ENCODE measurements around the gene MCEE.
"Not testable (repeated sequence)": the region's sequence is repeated elsewhere in the genome, so short reads cannot be mapped to it uniquely, and the experiment has no call there.

The MCEE gene

DNA sequence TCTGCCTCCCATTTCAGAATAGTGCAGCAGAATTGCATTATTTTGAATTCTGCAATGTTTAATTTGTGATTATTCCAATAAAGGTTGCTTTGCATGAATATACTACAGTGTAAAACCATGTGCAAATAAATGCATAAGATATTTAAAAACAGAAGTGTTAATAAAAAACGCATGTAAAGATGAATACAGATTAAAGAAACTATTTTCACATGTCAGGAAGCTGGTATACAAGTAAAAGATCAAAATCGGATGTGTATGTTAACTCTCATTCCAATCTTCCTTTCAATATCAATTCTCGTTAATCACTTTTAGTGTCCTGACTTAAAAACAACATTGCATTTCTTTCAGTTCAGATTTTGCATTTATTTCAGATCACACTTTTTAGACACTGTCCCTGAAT, 3.1 kb downstream of the MCEE start:
- DNase-seq (ENCODE audit: low spot score): no peak

DNA sequence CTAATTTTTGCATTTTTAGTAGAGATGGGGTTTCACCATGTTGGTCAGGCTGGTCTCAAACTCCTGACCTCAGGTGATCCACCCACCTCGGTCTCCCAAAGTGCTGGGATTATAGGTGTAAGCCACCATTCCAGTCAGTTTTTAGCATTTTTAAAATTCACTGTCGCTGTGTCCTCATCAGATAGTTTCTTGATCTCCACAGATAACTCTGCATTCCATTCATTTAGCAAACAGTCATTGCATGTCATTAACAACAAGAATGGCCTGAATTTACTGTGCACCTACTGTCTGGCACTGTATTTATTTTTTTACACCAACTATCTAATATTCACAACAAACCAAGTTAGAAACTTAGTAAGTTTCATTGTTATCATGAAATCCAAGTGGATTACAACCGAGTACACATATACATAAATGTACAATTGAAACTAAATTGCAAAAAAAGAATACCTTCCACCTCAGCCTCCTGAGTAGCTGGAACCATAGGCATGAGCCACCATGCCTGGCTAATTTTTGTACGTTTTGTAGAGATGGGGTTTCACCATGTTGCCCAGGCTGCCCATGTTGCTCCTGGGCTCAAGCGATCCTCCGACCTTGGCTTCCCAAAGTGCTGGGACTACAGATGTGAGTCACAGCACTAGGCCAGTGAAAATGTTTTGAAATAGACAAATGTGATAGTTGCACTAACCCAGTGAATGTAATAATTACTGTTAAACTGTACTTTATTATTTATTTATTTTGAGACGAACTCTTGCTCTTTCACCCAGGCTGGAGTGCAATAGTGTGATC, 4.3 kb downstream of the MCEE start:
- DNase-seq (ENCODE audit: low spot score): no peak

GRCh38 chr2:71122387-71123298, 7.4 kb downstream of the MCEE start:
- DNase-seq (ENCODE audit: low spot score): no peak

DNA sequence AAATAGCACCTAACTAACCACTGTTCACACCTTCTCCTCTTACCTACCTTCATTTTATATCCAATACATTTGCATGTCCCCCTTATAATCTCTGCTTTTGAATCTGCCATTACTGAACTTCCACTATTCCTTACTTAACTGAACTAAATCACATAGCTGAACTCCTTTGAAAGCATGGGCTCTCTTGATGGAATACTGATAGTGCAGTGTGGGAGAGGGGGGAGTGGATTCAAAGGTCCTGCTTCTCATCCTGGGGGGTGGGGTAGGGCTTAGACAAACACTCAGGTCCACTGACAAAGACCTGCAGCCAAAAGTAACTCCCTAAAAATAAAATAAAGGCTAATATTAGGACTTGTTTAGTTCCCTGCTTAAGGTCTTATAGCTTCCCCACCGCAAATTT, 8.6 kb downstream of the MCEE start:
- no peak for DNase-seq (ENCODE audit: low spot score)

- DNase-seq (ENCODE audit: low spot score): no peak
Observed at GRCh38 chr2:71120195-71120594, 9.8 kb downstream of the MCEE start.

DNA sequence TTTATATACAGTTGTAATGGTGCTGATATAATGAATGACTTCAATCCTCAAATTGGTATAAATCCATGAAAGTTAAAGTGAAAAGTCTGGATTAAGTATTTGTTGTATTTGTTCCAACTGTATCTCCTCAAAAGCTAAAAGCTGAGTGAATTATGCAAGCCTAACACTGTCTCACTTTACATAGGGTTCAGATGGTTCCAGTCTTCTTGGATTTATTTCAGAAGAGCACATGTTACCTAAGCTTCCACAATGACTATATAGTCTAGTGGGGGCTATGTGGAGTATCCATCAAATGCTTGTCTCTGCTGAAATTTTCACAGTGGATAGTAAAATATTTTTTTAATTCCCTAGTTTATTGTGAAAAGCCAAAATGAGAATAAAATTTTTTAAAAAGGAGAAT, 13.0 kb downstream of the MCEE start:
- no peak for DNase-seq (ENCODE audit: low spot score)

DNA sequence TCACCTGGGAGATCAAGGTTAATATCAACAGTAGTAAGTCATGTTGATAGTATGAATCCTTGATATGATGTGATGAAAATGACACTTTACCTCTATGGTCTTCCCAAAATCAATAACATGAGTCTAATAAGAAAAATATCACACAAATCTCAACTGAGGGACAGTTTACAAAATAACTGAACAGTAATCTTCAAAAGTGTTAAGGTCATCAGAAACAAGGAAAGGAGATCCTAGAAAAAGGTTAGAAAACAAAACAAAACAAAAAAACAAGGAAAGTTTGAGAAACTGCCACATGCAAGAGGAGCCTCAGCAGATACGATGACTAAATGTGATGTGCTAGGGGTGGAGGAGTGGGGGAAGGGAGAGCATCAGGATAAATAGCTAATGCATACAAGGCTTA, 16.2 kb downstream of the MCEE start:
- DNase-seq (ENCODE audit: low spot score): no peak

DNA sequence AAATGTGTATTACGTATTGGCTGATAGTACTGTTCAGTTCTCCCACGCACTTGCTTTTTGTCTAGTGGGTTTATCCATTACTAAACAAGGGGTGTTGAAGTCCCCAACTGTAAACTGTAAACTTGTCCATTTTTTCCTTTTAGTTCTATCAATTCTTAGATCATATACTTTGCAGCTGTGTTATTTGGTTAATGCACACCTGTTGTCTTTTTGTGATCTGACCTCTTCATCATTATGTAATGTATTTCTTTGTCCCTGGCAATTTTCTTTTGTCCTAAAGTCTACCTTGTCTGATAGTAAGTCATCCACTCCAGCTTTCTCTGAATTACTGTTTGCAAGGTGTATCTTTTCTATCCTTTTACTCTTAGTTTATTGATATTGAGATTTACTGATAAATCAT, 21.9 kb downstream of the MCEE start:
- no peak for DNase-seq (ENCODE audit: low spot score)

GRCh38 chr2:71106463-71106862, 23.6 kb downstream of the MCEE start:
- not testable (repeated sequence) for DNase-seq (ENCODE audit: low spot score)

GRCh38 chr2:71103809-71104208, 26.2 kb downstream of the MCEE start:
- no peak for DNase-seq (ENCODE audit: low spot score)

GRCh38 chr2:71102981-71103681, 26.9 kb downstream of the MCEE start:
- no peak for DNase-seq (ENCODE audit: low spot score)

DNA sequence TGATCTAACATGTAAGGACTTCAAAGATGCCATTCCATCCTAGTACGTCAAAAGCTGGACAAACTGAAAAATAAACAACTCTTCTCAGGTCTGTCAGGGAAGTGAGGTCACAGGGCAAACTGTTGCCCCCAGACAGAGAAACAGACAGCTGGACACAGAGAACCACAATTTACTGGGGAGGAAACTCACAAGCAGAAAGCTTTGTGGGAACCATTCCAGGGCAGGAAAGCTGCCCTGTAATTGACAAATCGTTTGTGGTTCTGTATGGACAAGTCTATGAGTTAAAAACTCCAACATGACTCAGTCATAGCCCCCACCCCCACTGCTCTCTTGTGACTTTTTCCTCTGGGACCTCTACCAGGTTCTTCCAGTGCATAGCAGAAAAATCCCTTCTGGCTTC, 28.4 kb downstream of the MCEE start:
- no peak for DNase-seq (ENCODE audit: low spot score)

DNA sequence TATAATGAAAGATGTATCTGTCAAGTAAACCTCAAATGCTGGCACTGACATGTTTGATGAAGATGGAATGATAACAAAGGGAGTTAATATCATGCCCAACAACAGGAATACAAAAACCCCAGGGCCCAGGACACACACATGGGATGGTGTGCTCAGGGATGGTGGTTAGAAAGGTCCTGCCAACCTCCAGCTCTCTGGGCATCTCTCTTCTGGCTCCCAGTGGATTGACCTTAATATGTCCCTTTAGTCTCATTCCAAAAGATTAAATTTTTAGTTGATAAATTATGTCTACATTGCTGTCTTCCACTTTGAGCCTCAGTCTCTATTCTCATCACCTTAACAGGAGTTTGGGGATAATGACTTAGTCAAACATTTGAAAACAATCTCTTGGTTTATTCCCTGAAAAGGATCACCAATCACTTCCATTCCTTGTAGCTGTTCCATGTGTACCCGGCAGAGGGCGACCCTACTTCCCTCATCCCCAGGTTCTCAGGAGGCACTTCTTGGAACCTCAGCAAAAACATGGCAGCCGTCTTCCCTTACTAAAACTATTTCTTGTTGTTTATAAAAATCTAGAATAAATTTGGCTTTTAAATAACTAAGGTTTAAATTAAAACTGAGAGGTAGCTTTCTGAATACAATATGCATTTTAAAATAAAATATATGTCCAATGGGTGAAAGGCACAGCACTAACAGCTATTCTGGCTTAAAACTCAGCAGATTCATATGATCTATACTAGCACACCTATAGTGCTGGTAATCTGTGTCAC, 29.6 kb downstream of the MCEE start:
- DNase-seq (ENCODE audit: low spot score): peak; percentile 59

DNA sequence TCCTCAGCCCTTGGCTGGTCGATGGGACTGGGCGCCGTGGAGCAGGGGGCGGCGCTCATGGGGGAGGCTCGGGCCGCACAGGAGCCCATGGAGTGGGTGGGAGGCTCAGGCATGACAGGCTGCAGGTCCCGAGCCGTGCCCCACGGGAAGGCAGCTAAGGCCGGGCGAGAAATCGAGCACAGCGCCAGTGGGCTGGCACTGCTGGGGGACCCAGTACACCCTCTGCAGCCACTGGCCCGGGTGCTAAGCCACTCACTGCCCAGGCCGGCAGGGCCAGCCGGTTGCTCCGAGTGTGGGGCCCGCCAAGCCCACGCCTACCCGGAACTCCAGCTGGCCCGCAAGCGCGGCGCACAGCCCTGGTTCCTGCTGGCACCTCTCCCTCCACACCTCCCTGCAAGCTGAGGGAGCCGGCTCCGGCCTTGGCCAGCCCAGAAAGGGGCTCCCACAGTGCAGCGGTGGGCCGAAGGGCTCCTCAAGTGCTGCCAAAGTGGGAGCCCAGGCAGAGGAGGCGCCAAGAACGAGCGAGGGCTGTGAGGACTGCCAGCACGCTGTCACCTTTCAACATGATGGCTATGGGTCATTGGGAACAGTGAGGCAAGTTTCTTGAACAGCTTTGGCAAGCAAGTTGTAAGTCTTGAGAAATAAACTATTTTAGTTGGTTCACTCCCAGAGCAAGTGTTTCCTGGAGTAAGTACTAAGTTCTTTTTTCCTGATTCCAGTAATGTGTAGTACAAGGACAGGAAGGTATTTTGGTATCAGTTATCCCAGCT, 37.4 kb downstream of the MCEE start:
- DNase-seq (ENCODE audit: low spot score): not testable (repeated sequence)

GRCh38 chr2:71091808-71092207, 38.2 kb downstream of the MCEE start:
- not testable (repeated sequence) for DNase-seq (ENCODE audit: low spot score)

DNA sequence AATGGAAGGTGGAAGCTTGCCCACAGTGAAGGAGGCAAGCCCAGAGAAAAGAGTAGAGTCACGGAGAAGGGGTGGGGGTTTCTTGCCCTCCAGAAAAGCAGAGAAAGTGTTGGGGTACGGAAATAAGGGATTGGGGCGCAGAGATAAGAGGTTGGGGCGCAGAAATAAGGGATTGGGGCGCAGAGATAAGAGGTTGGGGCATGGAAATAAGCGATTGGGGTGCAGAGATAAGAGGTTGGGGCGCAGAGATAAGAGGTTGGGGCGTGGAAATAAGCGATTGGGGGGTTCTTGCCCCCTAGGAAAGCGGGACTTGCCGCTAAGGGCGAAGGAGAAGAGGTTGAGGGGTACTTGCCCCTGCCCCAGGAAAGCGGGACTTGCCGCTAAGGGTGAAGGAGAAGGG, 40.6 kb downstream of the MCEE start:
- not testable (repeated sequence) for DNase-seq (ENCODE audit: low spot score)

DNA sequence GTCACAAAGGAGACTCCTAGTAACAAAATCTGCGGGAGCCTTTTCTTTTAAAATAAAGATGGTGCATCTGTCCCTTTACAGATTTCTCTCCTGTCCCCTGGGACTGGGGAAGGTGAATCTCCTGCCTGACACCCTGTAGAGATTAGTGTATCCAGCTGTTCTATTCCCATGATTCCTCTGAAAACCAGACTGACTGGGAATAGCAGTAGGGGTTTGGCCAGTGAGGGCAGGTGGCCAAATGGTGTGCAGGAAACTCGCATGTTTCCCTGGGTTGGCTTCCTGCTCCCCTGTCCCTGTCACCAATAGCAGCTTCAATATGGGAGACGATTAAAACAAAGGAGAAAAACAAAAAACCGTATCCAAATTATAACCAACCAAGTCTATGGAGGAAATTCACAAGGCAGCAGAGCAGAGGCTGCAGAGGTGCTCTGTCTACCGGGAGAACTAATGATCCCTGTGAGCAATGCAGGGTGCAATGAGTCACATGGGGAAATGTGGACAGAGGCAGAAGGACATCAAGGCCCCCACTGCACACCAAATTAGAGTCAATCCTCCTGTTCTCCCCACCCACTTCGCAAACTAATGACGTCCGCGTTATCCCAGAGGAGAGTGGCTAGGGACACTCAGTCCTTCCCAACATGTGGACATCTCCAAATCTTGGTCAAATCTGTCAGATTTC, 44.6 kb downstream of the MCEE start:
- not testable (repeated sequence) for DNase-seq (ENCODE audit: low spot score)

DNA sequence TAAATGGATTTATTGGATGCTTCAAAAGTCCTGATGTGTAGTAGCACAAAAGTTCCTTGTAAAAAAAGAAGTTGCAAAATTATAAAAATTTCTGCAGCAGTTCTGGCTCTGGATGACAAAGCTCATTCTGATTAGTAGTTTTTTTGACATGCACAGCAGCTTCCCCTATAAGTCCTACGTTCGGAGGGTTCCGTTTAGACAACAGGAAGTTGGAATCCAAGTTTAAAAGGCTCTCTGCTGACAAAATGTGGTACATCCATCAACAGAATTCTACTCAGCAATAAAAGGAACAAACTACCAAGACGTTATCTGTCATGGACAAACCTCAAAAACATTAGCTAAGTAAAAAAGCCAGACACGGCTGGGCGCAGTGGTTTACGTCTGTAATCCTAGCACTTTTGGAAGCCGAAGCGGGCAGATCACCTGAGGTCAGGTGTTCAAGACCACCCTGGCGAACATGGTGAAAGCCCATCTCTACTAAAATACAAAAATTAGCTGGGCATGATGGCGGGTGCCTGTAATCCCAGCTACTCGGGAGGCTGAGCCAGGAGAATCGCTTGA, 46.2 kb downstream of the MCEE start:
- not testable (repeated sequence) for DNase-seq (ENCODE audit: low spot score)

- DNase-seq (ENCODE audit: low spot score): not testable (repeated sequence)
Observed at GRCh38 chr2:71083297-71083696, 46.7 kb downstream of the MCEE start.
